DOHH2 (cell line): ENCODE measurements around the gene INSRR.

Experiments
- H3F3A ChIP-seq: fragments of 200-600 bp; sonication (generic), shearing (Covaris generic); 2 replicates; pipeline ENCODE4 v1.6.0; 2016; ENCODE audit warnings: antibody characterized with exemption, mild to moderate bottlenecking; ENCODE audit not compliant: control insufficient read depth, insufficient read depth
- H3K27ac ChIP-seq: fragments of 200-600 bp; sonication (generic); 2 replicates; pipeline ENCODE4 v1.5.1; 2014; ENCODE audit warnings: low read depth, mild to moderate bottlenecking, low read length, moderate library complexity
- H3K27me3 ChIP-seq: fragments of 200-600 bp; sonication (generic); 2 replicates; pipeline ENCODE4 v1.6.1; 2014; ENCODE audit warnings: mild to moderate bottlenecking, low read length, mixed read lengths; ENCODE audit not compliant: control insufficient read depth
- H3K36me3 ChIP-seq: fragments of 200-600 bp; sonication (generic); 2 replicates; pipeline ENCODE4 v1.6.1; 2014; ENCODE audit warnings: mild to moderate bottlenecking, low read length, moderate library complexity, mixed read lengths; ENCODE audit not compliant: control insufficient read depth
- H3K4me1 ChIP-seq: fragments of 200-600 bp; sonication (generic); 2 replicates; pipeline ENCODE4 v1.6.1; 2014; ENCODE audit warnings: mild to moderate bottlenecking, low read length, mixed read lengths; ENCODE audit not compliant: control insufficient read depth
- H3K4me2 ChIP-seq: fragments of 200-600 bp; sonication (generic); 2 replicates; pipeline ENCODE4 v1.6.0; 2014; ENCODE audit warnings: mild to moderate bottlenecking, low read length, moderate library complexity
- H3K4me3 ChIP-seq: fragments of 200-600 bp; sonication (generic); 2 replicates; pipeline ENCODE4 v1.5.1; 2014; ENCODE audit warnings: mild to moderate bottlenecking, low read length, mixed read lengths
- H3K79me2 ChIP-seq: fragments of 200-600 bp; sonication (generic); 2 replicates; pipeline ENCODE4 v1.6.1; 2014; ENCODE audit warnings: mild to moderate bottlenecking, low read length, mixed read lengths; ENCODE audit not compliant: control insufficient read depth
- H3K9me2 ChIP-seq: fragments of 200-600 bp; sonication (generic); replicated peaks from 2 replicates; pipeline ENCODE4 v1.6.1; 2014; ENCODE audit warnings: mild to moderate bottlenecking, low read length, mixed read lengths; ENCODE audit not compliant: control insufficient read depth
- H3K9me3 ChIP-seq: fragments of 200-600 bp; sonication (generic); 2 replicates; pipeline ENCODE4 v1.6.1; 2014; ENCODE audit warnings: antibody characterized with exemption, low read length, mixed read lengths; ENCODE audit not compliant: control insufficient read depth, insufficient read depth
- H4K20me1 ChIP-seq: fragments of 200-600 bp; sonication (generic); 2 replicates; pipeline ENCODE4 v1.6.0; 2014; ENCODE audit warnings: low read depth, mild to moderate bottlenecking, antibody characterized with exemption, low read length, moderate library complexity; ENCODE audit not compliant: control insufficient read depth, insufficient read depth
- CTCF ChIP-seq: fragments of 200-600 bp; sonication (generic); IDR thresholded peaks from one replicate; pipeline ENCODE4 v1.5.1; 2014; ENCODE audit warnings: antibody characterized with exemption, mild to moderate bottlenecking, low read depth, low read length; ENCODE audit not compliant: poor library complexity, severe bottlenecking
- EZH2phosphoT487 ChIP-seq: fragments of 200-600 bp; sonication (generic); IDR thresholded peaks from 2 replicates; pipeline ENCODE4 v1.6.1; 2017; ENCODE audit warnings: borderline replicate concordance, mild to moderate bottlenecking, antibody characterized with exemption, low read length, moderate library complexity, mixed read lengths

Gene INSRR

GRCh38 chr1:156864796-156865195, 5.9 kb upstream of the INSRR start:
- H3K79me2 ChIP-seq, result no peaks in the 10 kb centered on the region
- H3K27me3 ChIP-seq, result peaks cover 42% of the 10 kb centered on the region
- H3K9me2 ChIP-seq, result no peaks in the 10 kb centered on the region
- no peaks in the 10 kb centered on the region for H3F3A ChIP-seq
- no peak overlapping the region for H3K4me3 ChIP-seq
- no peaks in the 10 kb centered on the region for H3K36me3 ChIP-seq
- TF ChIP-seq CTCF (no peak), EZH2phosphoT487 (no peak)
- no peak overlapping the region for H3K27ac ChIP-seq
- no peaks in the 10 kb centered on the region for H3K9me3 ChIP-seq
- 0 out of 2 replicates have a peak, but pooled peaks cover 3% of the 10 kb centered on the region for H4K20me1 ChIP-seq
- no peak overlapping the region for H3K4me2 ChIP-seq
- peaks cover 10% of the 10 kb centered on the region for H3K4me1 ChIP-seq

DNA sequence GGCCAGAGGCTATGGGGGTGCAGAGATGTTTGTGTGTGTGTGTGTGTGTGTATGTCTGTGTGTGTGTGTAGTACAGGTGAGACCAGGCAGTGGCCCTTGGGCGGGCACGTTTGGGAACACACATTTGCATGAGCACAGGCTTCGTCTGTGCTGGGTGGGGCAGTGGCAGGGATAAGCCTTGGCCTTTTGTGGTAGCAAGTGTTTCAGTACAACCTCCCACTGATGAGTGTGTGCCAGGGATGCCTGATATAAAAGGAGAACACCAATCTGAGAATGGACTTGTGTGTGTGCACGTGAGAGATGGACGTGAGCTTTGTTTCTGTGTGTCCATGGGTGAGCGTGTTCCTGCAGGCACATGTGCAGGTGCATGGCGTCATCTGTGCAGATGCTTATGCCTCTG, 4.7 kb upstream of the INSRR start:
- Histone ChIP-seq H3K9me2 (no peaks in the 10 kb centered on the region), H3K27me3 (peaks cover 53% of the 10 kb centered on the region), H3K9me3 (no peaks in the 10 kb centered on the region), H4K20me1 (0 out of 2 replicates have a peak, but pooled peaks cover 3% of the 10 kb centered on the region), H3K27ac (no peak overlapping the region), H3K36me3 (no peaks in the 10 kb centered on the region), H3K4me1 (peaks cover 10% of the 10 kb centered on the region), H3K4me2 (no peak overlapping the region), H3K4me3 (no peak overlapping the region), H3K79me2 (no peaks in the 10 kb centered on the region), H3F3A (no peaks in the 10 kb centered on the region)
- TF ChIP-seq CTCF (no peak), EZH2phosphoT487 (no peak)

DNA sequence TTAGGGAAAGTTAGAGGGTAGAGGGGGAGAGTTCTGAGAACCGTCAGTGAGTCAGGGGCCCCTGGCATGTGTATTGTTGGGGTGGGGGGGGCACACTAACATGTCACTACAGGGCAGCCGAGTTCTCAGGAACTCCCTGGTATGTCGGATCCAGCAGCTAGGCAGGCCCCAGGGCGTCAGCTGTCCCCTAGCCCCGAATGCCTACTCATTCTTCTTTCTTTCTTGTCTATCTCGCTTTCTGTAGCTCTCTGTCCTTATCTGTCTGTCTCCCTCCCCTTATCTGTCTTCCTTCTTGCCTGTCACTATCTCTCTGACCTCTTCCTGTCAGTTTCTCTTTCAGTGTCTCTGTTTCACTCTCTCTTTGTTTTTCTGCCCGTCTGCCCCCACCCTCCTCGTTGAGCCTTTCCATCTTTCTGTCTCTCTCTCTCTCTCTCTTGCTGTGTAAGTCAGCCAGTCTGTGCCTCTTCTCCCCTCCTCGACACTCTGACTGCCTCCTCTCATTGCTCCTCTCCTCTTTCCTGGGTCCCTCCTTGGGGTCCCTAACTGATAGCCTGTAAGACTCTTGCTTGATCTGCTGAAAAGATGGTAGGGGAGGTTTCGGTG, 4.2 kb upstream of the INSRR start:
- Histone ChIP-seq H3K4me3 (no peak overlapping the region), H3K4me2 (no peak overlapping the region), H3K79me2 (no peaks in the 10 kb centered on the region), H3K9me3 (no peaks in the 10 kb centered on the region), H3K27me3 (peaks cover 58% of the 10 kb centered on the region), H3F3A (no peaks in the 10 kb centered on the region), H3K9me2 (no peaks in the 10 kb centered on the region), H3K4me1 (peaks cover 10% of the 10 kb centered on the region), H3K27ac (no peak overlapping the region), H4K20me1 (0 out of 2 replicates have a peak, but pooled peaks cover 3% of the 10 kb centered on the region), H3K36me3 (no peaks in the 10 kb centered on the region)
- TF ChIP-seq EZH2phosphoT487, result 0 out of 2 replicates have a peak, but pooled peaks have one; percentile 11
- no peak for TF ChIP-seq CTCF
